GM20431 (cell line): Measurements from ENCODE around the gene ZNF440.

Source experiments
- in situ Hi-C: fragments of 300-500 bp; cut with MseI, MboI; formaldehyde crosslinking; loops from one replicate; pipeline ENCODE4 v1.15.0; 2020; ENCODE audit warnings: low sequenced_read_pairs; ENCODE audit not compliant: unreplicated experiment

Gene ZNF440

GRCh38 chr19:11880598-11880997 lies 66.5 kb downstream of the ZNF440 start:
- in situ Hi-C loops = no loop called here

GRCh38 chr19:11881151-11881800 lies 67.2 kb downstream of the ZNF440 start:
- in situ Hi-C loops = no loop called here

- in situ Hi-C loops = no loop called here
Measured at GRCh38 chr19:11882606-11883005, 68.5 kb downstream of the ZNF440 start.
